HuH-7 (cell line): ENCODE measurements around the gene MTX1.
A peak's percentile ranks its signal among the peaks of the same experiment; 100 is the strongest.
"Not testable (repeated sequence)": the region's sequence is repeated elsewhere in the genome, so short reads cannot be mapped to it uniquely, and the experiment has no call there.

Experiments used
- DNase-seq: peaks from one replicate; pipeline ENCODE4 v3.0.0; 2011; ENCODE audit warnings: low spot score

MTX1 gene

GRCh38 chr1:155188268-155188667, 20.2 kb upstream of the MTX1 start:
- DNase-seq, result no peak

GRCh38 chr1:155189926-155190325, 18.6 kb upstream of the MTX1 start:
- DNase-seq, result not testable (repeated sequence)

GRCh38 chr1:155191904-155192303, 16.6 kb upstream of the MTX1 start:
- no peak for DNase-seq

- DNase-seq, result no peak
Observed at GRCh38 chr1:155192346-155193274, 15.9 kb upstream of the MTX1 start.

- peak; percentile 99 for DNase-seq
Observed at GRCh38 chr1:155193275-155193990, 15.1 kb upstream of the MTX1 start.

- DNase-seq, result not testable (repeated sequence)
Observed at GRCh38 chr1:155193991-155194240, 14.6 kb upstream of the MTX1 start.

GRCh38 chr1:155195201-155196102, 13.0 kb upstream of the MTX1 start:
- DNase-seq, result no peak

GRCh38 chr1:155196103-155196892, 12.2 kb upstream of the MTX1 start:
- no peak for DNase-seq

- DNase-seq, result no peak
Observed at GRCh38 chr1:155196893-155197638, 11.4 kb upstream of the MTX1 start.

- DNase-seq, result no peak
Observed at GRCh38 chr1:155197901-155198546, 10.5 kb upstream of the MTX1 start.

GRCh38 chr1:155198547-155198906, 10.0 kb upstream of the MTX1 start:
- no peak for DNase-seq

GRCh38 chr1:155199792-155200191, 8.7 kb upstream of the MTX1 start:
- DNase-seq, result no peak

GRCh38 chr1:155200920-155201319, 7.6 kb upstream of the MTX1 start:
- no peak for DNase-seq

GRCh38 chr1:155202198-155202597, 6.3 kb upstream of the MTX1 start:
- no peak for DNase-seq

- DNase-seq, result no peak
Observed at GRCh38 chr1:155202731-155203515, 5.6 kb upstream of the MTX1 start.

- no peak for DNase-seq
Observed at GRCh38 chr1:155205035-155205434, 3.5 kb upstream of the MTX1 start.

GRCh38 chr1:155205969-155206593, 2.4 kb upstream of the MTX1 start:
- DNase-seq, result no peak

GRCh38 chr1:155206891-155207805, 1.3 kb upstream of the MTX1 start:
- DNase-seq, result peak; percentile 91
